Right ventricle myocardium superior (tissue), 1 donor: ENCODE results near the gene NDST4. TPM values are rescaled to one million over a fixed set of nuclear protein-coding genes. Genes with fewer than 3 reads are reported as not detected.
"Not testable (repeated sequence)": the region's sequence is repeated elsewhere in the genome, so short reads cannot be mapped to it uniquely, and the experiment has no call there.

Experiments
- ATAC-seq: fragments of 200-7000 bp; cut with Tn5 transposase; one replicate; pipeline ENCODE4 v1.9.1; 2020; ENCODE audit warnings: mild to moderate bottlenecking; ENCODE audit not compliant: poor library complexity
- DNase-seq: peaks from one replicate; pipeline ENCODE4 v3.0.0-alpha.2; 2020
- intact Hi-C: fragments of 100-400 bp; cut with DNase I; formaldehyde crosslinking; loops from one replicate; pipeline ENCODE4 v1.11.2; 2022
- total RNA-seq: library from RNA; stranded (reverse); fragmentation: NEBNext Ultra II Directional; extraction: Animal tissue kit (Norgen Biotek cat#: 25700); gene quantifications from one replicate; pipeline ENCODE4 v1.2.1, GENCODE V29; 2021
- donor health status: DM: no; HTN: yes; CAD: no; lungs with severe emphysema.

The NDST4 gene
- total RNA-seq, 1 donor from 2014 or later: not detected

- no peak for ATAC-seq
- no peak for DNase-seq
- intact Hi-C loops: no loop called here
Observed at GRCh38 chr4:115082633-115083032, 30.8 kb downstream of the NDST4 start.

- no peak for ATAC-seq
- no peak for DNase-seq
- intact Hi-C loops: no loop called here
Observed at GRCh38 chr4:115076691-115077090, 36.7 kb downstream of the NDST4 start.

- ATAC-seq (no peak), DNase-seq (no peak)
- intact Hi-C loops: no loop called here
Observed at GRCh38 chr4:115058533-115058932, 54.9 kb downstream of the NDST4 start.

GRCh38 chr4:115054836-115055235, 58.6 kb downstream of the NDST4 start:
- intact Hi-C loops: no loop called here
- ATAC-seq (no peak), DNase-seq (no peak)

- no peak for ATAC-seq
- intact Hi-C loops: no loop called here
- no peak for DNase-seq
Observed at GRCh38 chr4:115053313-115053712, 60.1 kb downstream of the NDST4 start.

GRCh38 chr4:115042496-115042895, 70.9 kb downstream of the NDST4 start:
- no peak for DNase-seq
- intact Hi-C loops: no loop called here
- ATAC-seq: no peak

GRCh38 chr4:115030281-115030680, 83.1 kb downstream of the NDST4 start:
- intact Hi-C loops: no loop called here
- ATAC-seq (no peak), DNase-seq (no peak)

GRCh38 chr4:115028682-115029410, 84.6 kb downstream of the NDST4 start:
- ATAC-seq (no peak), DNase-seq (no peak)
- intact Hi-C loops: no loop called here

GRCh38 chr4:114999880-115000279, 113.5 kb downstream of the NDST4 start:
- DNase-seq: no peak
- intact Hi-C loops: no loop called here
- no peak for ATAC-seq

GRCh38 chr4:114998316-114998715, 115.1 kb downstream of the NDST4 start:
- no peak for DNase-seq
- ATAC-seq: no peak
- intact Hi-C loops: no loop called here

GRCh38 chr4:114997576-114998247, 115.7 kb downstream of the NDST4 start:
- intact Hi-C loops: no loop called here
- ATAC-seq (no peak), DNase-seq (no peak)

GRCh38 chr4:114986133-114986532, 127.3 kb downstream of the NDST4 start:
- intact Hi-C loops: no loop called here
- no peak for DNase-seq
- ATAC-seq: no peak

GRCh38 chr4:114980932-114981708, 132.3 kb downstream of the NDST4 start:
- DNase-seq (no peak), ATAC-seq (no peak)
- intact Hi-C loops: no loop called here

- DNase-seq, intact Hi-C loops, ATAC-seq: not testable (repeated sequence)
Observed at GRCh38 chr4:114980399-114980798, 133.0 kb downstream of the NDST4 start.

- no peak for ATAC-seq
- DNase-seq: no peak
- intact Hi-C loops: no loop called here
Observed at GRCh38 chr4:114976901-114977300, 136.5 kb downstream of the NDST4 start.

- ATAC-seq (no peak), DNase-seq (no peak)
- intact Hi-C loops: no loop called here
Observed at GRCh38 chr4:114964026-114964425, 149.4 kb downstream of the NDST4 start.

- DNase-seq (no peak), ATAC-seq (no peak)
- intact Hi-C loops: no loop called here
Observed at GRCh38 chr4:114945616-114946015, 167.8 kb downstream of the NDST4 start.

- ATAC-seq: no peak
- no peak for DNase-seq
- intact Hi-C loops: no loop called here
Observed at GRCh38 chr4:114941503-114941902, 171.9 kb downstream of the NDST4 start.

GRCh38 chr4:114927881-114928280, 185.5 kb downstream of the NDST4 start:
- no peak for ATAC-seq
- DNase-seq: no peak
- intact Hi-C loops: no loop called here

- intact Hi-C loops: no loop called here
- DNase-seq (no peak), ATAC-seq (no peak)
Observed at GRCh38 chr4:114926583-114926982, 186.8 kb downstream of the NDST4 start.
